Prostate gland (tissue), 2 donors: ENCODE results near the gene HLA-DMA.

Source experiments
- CTCF ChIP-seq, 4 experiments: fragments of 200-600 bp in 2 of 4; fragments of 450-650 bp in 2 of 4; sonication (generic) in 2 of 4; IDR thresholded peaks; 1 replicate in 3 of 4; 2 replicates in 1 of 4; pipeline ENCODE4 v1.5.1; 2016 to 2019; ENCODE audit warnings: antibody characterized with exemption in 4 of 4, mild to moderate bottlenecking in 2 of 4, moderate library complexity in 2 of 4
- POLR2A ChIP-seq: fragments of 450-650 bp; IDR thresholded peaks from one replicate; pipeline ENCODE4 v1.6.1; 2016; ENCODE audit warnings: antibody characterized with exemption, mild to moderate bottlenecking

DNA sequence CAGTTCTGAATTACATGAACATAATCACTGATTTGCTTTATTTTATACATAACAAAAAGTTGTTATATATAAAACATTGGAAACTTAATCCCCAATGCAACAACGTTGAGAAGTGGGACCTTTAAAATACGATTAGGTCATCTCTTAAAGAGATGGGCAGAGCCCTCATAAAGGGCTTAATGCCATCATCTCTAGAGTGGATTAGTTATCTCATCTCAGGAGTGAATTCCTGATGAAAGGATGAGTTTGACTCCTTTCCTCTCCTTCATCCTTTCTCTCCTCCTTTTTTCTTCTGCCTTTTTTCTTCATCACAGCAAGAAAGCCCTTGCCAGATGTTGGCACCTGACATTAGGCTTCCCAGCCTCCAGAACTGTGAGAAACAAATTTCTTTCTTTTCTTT lies 42.6 kb upstream of the HLA-DMA start:
- TF ChIP-seq CTCF (IDR thresholded peaks at IDR 0.05) (no peak), POLR2A (no peak)
